Cardiac fibroblast (primary cell): ENCODE results near the gene LAMA2.

Experiments used
- DNase-seq, 2 donors: peaks; one replicate each; pipeline versions ENCODE4 v3.0.0 to v3.0.0-alpha.2; 2010; ENCODE audit warnings: low read depth in 2 of 2
- H3K4me3 ChIP-seq, 2 donors: replicated peaks in 1 of 2; 1 replicate in 1 of 2; 2 replicates in 1 of 2; pipeline ENCODE4 v1.5.1; 2011; ENCODE audit warnings: low read depth in 2 of 2, low read length in 2 of 2, mild to moderate bottlenecking in 2 of 2, moderate library complexity in 1 of 2
- TF ChIP-seq, protein P1 (sequence below): IDR thresholded peaks from one replicate; pipeline ENCODE4 v1.5.1; 2011; ENCODE audit warnings: low read depth, mild to moderate bottlenecking, low read length, inconsistent platforms

Gene LAMA2

DNA sequence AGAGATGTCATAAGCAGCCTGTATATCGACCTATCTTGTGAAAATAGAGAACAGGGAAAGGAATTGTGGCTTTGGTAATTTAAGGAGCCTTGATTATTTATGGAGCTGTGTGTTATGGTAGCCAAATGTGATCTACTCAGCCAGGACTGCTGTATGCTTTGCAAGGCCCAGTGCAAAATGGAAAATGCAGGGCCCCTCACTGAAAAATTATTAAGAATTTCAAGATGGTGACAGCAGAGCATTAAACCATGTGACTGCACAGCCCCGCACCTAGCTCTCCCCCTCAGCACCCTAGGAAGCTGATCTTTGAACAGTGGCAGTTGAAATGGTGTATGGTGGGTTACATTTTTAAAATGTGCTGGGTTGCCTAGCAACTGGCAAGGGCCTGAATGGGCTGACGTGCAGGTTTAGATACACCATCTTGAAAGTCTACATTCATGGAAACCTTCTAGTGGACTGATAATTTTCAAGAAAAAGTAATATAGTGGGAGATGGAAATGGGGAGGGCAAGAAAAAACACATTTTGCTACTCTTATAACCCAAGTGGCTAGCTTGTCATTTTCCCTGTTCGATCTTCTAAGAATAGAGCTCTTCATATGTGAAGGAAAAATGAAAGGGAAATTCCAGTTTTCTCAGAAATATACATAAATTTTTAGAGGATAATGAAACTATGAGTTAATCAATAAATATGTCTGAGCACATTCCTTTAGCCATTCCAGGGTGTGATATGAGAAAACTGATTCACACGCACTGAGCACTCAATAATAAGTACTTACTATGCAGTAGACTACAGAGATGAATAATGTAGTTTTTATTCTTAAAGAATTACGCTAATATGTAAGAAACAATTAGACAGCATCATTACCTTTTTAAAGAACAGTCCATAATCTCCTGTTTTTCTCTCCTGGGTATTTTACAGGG is 619.1 kb downstream of the LAMA2 start:
- no peak overlapping the region for H3K4me3 ChIP-seq
- peak in 1 of 2 donors; percentile 31 for DNase-seq
- TF ChIP-seq, protein P1, sequence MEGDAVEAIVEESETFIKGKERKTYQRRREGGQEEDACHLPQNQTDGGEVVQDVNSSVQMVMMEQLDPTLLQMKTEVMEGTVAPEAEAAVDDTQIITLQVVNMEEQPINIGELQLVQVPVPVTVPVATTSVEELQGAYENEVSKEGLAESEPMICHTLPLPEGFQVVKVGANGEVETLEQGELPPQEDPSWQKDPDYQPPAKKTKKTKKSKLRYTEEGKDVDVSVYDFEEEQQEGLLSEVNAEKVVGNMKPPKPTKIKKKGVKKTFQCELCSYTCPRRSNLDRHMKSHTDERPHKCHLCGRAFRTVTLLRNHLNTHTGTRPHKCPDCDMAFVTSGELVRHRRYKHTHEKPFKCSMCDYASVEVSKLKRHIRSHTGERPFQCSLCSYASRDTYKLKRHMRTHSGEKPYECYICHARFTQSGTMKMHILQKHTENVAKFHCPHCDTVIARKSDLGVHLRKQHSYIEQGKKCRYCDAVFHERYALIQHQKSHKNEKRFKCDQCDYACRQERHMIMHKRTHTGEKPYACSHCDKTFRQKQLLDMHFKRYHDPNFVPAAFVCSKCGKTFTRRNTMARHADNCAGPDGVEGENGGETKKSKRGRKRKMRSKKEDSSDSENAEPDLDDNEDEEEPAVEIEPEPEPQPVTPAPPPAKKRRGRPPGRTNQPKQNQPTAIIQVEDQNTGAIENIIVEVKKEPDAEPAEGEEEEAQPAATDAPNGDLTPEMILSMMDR, result no peak

- DNase-seq, result no peak
- TF ChIP-seq, protein P1, result no peak
These were observed 621.5 kb downstream of the LAMA2 start for GRCh38 chr6:129504456-129504855.

GRCh38 chr6:129507059-129507807 is 624.3 kb downstream of the LAMA2 start:
- TF ChIP-seq, protein P1, result no peak
- no peak overlapping the region for H3K4me3 ChIP-seq
- DNase-seq, result no peak

More at GRCh38 chr6:129504456-129504855, 621.5 kb downstream of the LAMA2 start:
- H3K4me3 ChIP-seq, result no peak overlapping the region

GRCh38 chr6:129507846-129508245 is 624.9 kb downstream of the LAMA2 start:
- H3K4me3 ChIP-seq, result no peak overlapping the region
- TF ChIP-seq, protein P1, result no peak
- DNase-seq, result no peak

DNA sequence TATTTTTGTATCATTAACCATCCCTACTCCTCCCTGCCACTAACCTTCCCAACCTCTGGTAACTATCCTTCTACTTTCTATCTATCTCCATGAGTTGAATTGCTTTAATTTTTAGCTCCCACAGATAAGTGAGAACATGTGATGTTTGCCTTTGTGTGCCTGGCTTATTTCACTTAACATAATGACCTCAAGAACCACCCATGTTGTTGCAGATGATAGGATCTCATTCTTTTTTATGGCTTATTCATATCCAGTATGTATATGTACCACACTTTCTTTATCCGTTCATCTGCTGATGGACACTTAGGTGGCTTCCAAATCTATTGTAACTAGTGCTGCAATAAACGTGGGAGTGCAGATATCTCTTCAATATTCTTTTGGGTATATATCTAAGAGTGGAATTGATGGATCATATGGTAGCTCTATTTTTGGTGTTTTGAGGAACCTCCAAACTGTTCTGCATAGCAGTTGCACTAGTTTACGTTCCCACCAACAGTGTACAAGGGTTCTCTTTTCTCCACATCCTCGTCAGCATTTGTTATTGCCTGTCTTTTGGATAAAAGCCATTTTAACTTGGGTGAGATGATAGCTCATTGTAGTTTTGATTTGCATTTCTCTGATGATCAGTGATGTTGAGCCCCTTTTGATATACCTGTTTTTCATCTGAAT is 625.7 kb downstream of the LAMA2 start:
- DNase-seq, result no peak
- TF ChIP-seq, protein P1, result no peak
- H3K4me3 ChIP-seq, result no peak overlapping the region

GRCh38 chr6:129510950-129511349 is 628.0 kb downstream of the LAMA2 start:
- TF ChIP-seq, protein P1, result no peak
- peak in 1 of 2 donors; percentile 48 for DNase-seq
- H3K4me3 ChIP-seq, result no peak overlapping the region
